ENCODE measurements around the gene SSUH2. TPM values are rescaled to one million over a fixed set of nuclear protein-coding genes. Genes with fewer than 3 reads are reported as not detected.
"Not testable (repeated sequence)": the region's sequence is repeated elsewhere in the genome, so short reads cannot be mapped to it uniquely, and the experiment has no call there.

SSUH2 gene, protein sequence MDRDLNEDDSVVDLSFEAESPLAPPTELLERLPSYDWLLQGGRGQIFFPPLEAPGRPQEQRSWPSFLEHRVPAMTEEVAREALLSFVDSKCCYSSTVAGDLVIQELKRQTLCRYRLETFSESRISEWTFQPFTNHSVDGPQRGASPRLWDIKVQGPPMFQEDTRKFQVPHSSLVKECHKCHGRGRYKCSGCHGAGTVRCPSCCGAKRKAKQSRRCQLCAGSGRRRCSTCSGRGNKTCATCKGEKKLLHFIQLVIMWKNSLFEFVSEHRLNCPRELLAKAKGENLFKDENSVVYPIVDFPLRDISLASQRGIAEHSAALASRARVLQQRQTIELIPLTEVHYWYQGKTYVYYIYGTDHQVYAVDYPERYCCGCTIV
- total RNA-seq: under 1 TPM; 0.71 to 0.91 TPM
- long read RNA-seq, partial matches to known transcripts: 0 of 1 reads
- long read RNA-seq, other reads (novel, unspliced or antisense): 1 of 1 reads

GRCh38 chr3:8644748-8645390 is at the start of gene SSUH2:
TSS of gene SSUH2 (minus strand) at chr3:8644798. CDS start at chr3:8644758, 40 bp downstream.
- DNase-seq (no peak), ATAC-seq (no peak)
- intact Hi-C loops (cut with DNase I): no loop called here

GRCh38 chr3:8691295-8691694 is 46.7 kb upstream of the SSUH2 start:
- ATAC-seq; intact Hi-C loops (cut with DNase I); DNase-seq: not testable (repeated sequence)

GRCh38 chr3:8684992-8685391 is 40.4 kb upstream of the SSUH2 start:
- DNase-seq; intact Hi-C loops (cut with DNase I); ATAC-seq: not testable (repeated sequence)

DNA sequence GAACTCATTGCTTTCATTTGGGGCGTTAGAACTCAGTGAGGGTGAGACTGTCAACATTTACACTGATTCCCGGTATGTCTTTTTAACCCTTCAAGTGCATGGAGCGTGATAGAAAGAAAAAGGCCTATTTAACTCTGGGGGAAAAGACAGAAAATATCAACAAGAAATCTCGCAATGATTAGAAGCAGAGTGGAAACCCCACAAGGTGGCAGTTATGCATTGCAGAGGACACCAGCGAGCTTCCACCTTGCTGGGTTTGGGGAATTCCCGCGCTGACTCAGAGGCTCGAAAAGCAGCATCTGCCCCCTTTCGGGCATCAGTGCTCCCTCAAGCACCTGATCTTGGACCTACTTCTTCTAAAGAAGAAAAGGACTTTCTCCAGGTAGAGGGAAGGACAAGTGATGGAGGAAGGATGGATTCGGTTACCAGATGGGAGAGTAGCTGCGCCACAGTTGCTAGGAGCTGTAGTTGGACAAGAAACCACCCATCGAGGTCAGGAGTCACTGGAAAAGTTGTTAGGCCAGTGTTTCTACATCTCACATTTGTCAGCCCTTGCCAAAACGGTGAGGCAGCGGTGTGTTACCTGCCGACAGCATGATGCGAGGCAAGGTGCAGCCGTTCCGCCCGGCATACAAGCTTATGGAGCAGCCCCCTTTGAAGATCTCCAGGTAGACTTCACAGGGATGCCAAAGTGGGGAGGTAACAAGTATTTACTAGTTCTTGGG is 38.4 kb upstream of the SSUH2 start:
- DNase-seq; intact Hi-C loops (cut with DNase I); ATAC-seq: not testable (repeated sequence)

GRCh38 chr3:8681881-8682538 is 37.4 kb upstream of the SSUH2 start:
- DNase-seq; intact Hi-C loops (cut with DNase I); ATAC-seq: not testable (repeated sequence)

- DNase-seq (no peak), ATAC-seq (no peak)
- intact Hi-C loops (cut with DNase I): no loop called here
Observed at GRCh38 chr3:8681349-8681748, 36.8 kb upstream of the SSUH2 start.

DNA sequence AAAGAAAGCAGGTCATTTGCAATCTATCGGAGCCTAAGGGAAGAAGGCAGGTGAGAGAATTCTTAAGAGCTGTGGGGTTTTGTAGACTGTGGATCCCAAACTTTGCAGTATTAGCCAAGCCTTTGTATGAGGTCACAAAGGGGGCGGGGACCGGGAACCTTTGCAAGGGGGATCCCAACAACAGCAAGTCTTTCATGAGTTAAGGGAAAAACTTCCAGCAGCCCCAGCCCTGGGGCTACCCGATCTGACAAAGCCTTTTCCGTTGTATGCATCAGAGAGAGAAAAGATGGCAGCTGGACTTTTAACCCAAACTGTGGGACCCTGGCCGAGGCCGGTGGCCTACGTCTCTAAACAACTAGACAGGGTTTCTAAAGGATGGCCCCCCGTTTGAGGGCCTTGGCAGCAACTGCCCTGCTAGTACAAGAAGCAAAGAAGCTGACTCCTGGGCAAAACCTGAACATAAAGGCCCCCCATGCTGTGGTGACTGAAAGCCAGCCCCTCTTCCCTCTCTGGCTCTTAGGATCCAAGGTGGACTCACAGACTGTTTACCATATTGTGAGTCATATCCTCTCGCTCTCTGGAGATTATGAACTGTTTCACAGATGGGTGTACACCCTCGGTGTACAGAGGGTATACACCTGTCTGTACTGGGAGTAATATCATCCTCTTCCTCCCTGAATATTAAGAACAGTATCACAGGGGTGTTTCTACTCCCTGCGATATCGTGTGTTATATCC is 35.4 kb upstream of the SSUH2 start:
- ATAC-seq; DNase-seq; intact Hi-C loops (cut with DNase I): not testable (repeated sequence)

GRCh38 chr3:8678751-8679150 is 34.2 kb upstream of the SSUH2 start:
- intact Hi-C loops (cut with DNase I): no loop called here
- DNase-seq: no peak
- ATAC-seq: no peak

GRCh38 chr3:8677258-8677657 is 32.7 kb upstream of the SSUH2 start:
- intact Hi-C loops (cut with DNase I); DNase-seq; ATAC-seq: not testable (repeated sequence)

GRCh38 chr3:8675591-8675990 is 31.0 kb upstream of the SSUH2 start:
- intact Hi-C loops (cut with DNase I); DNase-seq; ATAC-seq: not testable (repeated sequence)

GRCh38 chr3:8673083-8673737 is 28.6 kb upstream of the SSUH2 start:
- intact Hi-C loops (cut with DNase I): no loop called here
- DNase-seq (no peak), ATAC-seq (no peak)

GRCh38 chr3:8669019-8669418 is 24.4 kb upstream of the SSUH2 start:
- intact Hi-C loops (cut with DNase I): no loop called here
- DNase-seq: no peak

GRCh38 chr3:8668216-8668615 is 23.6 kb upstream of the SSUH2 start:
- ATAC-seq (no peak), DNase-seq (no peak)
- intact Hi-C loops (cut with DNase I): no loop called here

More at GRCh38 chr3:8669019-8669418, 24.4 kb upstream of the SSUH2 start:
- no peak for ATAC-seq

DNA sequence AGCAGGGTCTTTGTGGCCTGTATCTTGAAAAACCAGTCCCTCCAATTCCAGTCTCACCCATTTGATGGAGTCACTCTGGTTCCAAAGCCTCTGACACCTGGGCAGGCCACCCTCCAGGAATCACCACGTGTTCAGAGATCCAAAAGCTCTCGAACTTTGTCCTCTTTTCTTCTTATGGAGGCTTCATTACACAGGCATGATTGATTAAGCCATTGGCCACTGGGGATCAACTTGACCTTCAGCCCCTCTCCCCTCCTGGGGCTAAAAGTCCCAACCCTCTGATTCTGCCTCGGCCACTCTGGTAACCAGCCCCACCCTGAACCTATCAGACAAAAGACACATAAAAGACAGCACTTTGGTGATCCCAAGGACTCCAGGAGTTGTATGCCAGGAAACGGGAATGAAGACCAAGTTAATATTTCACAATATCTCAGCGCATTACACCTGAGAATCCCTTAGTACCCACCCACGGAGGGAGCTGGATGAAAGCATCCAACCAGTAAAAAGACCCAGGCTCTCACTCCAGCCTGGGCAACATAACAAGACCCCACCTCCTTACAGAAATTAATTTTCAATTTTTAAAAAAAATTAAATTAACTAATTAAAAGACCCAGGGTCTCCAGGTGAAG is 23.0 kb upstream of the SSUH2 start:
- intact Hi-C loops (cut with DNase I): no loop called here

GRCh38 chr3:8665407-8665896 is 20.9 kb upstream of the SSUH2 start:
- no peak for ATAC-seq
- no peak for DNase-seq
- intact Hi-C loops (cut with DNase I): no loop called here

More for the DNA sequence above, 23.0 kb upstream of the SSUH2 start:
- DNase-seq: no peak
- no peak for ATAC-seq

DNA sequence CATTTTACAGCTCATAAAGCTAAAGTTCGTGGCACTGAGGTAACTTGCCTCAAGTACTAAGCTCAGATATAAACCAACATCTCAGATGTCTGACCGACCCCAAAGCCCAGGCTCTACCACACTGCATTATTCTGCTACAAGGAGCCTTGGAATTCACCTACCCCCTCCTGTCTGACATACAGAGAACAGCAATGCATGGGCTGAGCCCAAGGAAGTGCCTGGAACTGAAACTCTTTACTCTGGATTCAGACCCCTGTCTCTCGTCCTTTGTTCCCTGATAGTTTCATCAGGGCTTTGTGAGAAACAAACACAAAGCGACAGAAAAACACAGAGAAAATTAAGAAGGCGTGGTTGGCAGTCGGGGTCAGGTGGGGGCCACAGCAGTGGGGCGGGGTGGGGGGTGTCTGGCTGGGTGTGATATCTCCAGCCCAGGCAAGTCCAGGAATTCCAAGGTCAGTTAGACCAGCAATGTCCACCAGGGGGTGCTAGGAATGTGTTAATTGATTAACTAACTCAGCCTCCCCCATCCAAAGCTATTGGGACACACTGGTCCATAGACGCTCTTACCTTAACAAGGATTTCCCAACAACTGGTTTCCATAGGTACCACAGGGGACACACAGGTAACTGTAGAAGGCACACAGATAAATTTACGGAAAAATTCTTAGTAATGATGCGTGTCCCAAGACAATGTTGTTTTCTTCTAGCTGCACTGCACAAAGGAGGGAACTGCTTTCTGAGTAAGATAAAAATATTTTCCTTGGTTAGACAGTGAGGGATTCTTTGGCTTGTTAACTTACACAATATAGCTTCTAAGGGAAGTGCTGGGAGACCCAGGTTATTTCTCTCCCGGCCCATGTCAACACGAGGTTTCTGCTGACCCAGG is 18.8 kb upstream of the SSUH2 start:
- peak in 1 of 2 donors; percentile 37 for ATAC-seq
- peak; percentile 64 for DNase-seq
- intact Hi-C loops (cut with DNase I): no loop called here

Data from left cardiac atrium (tissue), 4 donors.